GM03348 (cell line): ENCODE results near the gene NRTN.
A peak's percentile ranks its signal among the peaks of the same experiment; 100 is the strongest.

ENCODE experiments used
- DNase-seq: peaks from one replicate; pipeline ENCODE4 v3.0.0; 2012; ENCODE audit warnings: low spot score

Gene NRTN

DNA sequence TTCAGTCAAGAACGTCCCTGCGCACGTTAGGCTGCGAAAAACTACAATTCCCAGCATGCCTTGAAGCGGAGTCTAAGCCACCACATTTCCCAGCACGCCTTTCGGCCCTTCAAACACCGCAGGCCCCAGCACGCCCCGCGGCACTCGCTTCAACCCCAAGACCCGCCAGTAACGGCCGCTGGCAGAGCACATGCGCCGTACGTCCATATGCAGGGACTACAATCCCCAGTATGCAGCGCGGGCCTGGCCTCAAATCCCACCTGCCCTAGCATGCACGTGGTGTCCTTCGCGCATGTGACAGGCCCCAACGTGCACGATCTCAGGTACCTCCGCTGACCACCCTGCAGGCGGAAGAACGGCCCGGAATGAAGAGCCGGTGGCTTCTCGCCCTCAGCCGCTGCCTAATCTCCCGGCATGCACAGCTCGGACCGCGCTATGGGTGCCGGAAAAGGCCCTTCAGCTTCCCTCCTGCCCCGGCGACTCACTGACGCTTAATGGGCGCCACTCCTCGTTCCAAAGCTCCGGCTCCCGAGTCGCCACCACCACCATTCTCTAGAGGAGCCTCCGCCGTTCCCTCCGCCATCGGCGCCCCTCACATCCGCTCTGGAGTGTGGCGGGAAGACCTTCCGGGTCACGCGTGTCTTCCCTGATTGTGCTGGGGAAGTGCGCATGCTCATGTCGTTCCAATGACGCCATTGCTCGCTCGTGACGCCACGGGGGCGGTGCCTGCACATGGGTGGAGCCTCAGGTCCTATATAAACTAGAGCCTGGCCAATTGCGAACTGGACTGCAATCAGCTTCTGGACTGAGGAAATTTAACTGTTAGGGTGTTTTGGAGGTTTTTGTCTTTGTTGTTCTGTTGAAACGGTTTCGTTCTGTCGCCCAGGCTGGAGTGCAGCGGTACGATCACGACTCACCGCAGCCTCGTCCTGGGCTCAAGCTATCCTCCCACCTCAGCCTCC, 14.0 kb upstream of the NRTN start, which contains the start of gene DUS3L:
Gene DUS3L (minus strand): TSS at position 605 of the 962 bp plus-strand sequence. CDS start 22 bp downstream, at position 583.
- peak; percentile 97 for DNase-seq

DNA sequence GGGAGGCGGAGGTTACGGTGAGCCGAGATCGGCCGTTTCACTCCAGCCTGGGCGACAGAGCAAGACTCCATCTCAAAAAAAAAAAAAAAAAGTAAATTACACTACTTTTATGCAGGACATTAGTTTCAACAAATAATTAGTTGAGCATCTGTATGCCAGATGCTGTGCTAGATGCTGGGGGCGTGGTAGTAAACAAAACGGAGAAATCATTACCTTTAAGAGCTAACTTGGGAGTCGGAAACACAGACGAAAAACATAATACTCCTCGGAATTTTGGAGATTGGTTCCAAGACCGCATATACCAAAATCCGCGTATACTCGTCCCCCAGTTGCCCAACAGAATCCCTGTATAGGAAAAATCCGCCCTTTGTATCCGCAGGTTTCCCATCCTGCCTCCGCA, 12.6 kb upstream of the NRTN start:
- no peak for DNase-seq

DNA sequence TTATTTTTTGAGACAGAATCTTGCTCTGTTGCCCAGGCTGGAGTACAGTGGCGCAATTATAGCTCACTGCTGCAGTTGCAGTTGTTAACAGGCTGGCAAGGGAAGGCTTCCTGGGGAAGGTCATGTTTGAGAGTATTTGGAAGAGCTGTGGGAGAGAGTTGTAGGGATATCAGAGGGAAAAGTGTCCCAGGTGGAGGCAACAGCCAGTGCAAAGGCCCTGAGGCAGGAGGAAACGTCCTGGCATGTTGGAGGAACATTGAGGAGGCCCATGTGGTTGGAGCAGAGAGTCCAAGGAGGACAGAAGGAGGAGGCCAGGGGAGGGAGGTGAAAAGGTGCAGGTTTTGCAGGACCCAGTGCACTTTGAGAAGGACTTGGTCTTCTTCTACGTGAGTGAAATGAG, 11.7 kb upstream of the NRTN start:
- no peak for DNase-seq

DNA sequence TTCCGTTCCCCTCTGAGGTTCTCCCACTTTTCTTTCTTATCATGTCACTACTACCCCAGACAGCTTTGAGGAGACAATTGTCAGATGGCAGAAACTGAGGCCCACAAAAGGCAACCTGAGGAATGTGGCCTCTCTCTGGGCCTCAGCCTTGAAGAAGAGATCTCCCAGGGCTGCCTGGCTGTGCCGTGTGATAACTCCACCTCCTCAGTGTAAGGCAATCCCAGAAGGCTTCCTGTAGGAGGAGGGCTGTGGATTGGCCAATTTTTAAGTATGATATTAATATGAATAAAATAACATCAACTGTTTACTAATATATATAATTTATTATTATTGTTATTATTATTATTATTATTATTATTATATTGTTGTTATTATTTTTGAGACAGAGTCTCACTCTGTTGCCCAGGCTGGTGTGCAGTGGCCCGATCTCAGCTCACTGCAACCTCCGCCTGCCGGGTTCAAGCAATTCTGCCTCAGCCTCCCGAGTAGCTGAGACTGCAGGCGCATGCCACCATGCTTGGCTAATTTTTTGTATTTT, 9.4 kb upstream of the NRTN start:
- DNase-seq, result no peak

DNA sequence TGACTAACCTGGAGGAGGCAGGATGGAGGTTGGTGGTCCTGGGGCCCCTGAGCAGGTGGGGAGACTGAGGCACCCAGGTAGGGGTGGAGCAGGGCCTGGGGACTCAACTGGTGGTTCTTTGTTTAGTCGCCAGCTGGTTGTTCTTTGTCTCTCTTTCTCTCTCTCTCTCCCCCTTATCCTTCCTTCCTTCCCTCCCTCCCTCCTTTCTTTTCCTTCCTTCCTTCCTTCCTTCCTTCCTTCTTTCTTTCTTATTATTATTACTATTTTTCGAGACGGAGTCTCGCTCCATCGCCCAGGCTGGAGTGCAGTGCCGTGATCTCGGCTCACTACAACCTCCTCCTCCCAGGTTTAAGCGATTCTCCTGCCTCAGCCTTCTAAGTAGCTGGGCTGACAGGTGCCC, 6.6 kb upstream of the NRTN start:
- no peak for DNase-seq

DNA sequence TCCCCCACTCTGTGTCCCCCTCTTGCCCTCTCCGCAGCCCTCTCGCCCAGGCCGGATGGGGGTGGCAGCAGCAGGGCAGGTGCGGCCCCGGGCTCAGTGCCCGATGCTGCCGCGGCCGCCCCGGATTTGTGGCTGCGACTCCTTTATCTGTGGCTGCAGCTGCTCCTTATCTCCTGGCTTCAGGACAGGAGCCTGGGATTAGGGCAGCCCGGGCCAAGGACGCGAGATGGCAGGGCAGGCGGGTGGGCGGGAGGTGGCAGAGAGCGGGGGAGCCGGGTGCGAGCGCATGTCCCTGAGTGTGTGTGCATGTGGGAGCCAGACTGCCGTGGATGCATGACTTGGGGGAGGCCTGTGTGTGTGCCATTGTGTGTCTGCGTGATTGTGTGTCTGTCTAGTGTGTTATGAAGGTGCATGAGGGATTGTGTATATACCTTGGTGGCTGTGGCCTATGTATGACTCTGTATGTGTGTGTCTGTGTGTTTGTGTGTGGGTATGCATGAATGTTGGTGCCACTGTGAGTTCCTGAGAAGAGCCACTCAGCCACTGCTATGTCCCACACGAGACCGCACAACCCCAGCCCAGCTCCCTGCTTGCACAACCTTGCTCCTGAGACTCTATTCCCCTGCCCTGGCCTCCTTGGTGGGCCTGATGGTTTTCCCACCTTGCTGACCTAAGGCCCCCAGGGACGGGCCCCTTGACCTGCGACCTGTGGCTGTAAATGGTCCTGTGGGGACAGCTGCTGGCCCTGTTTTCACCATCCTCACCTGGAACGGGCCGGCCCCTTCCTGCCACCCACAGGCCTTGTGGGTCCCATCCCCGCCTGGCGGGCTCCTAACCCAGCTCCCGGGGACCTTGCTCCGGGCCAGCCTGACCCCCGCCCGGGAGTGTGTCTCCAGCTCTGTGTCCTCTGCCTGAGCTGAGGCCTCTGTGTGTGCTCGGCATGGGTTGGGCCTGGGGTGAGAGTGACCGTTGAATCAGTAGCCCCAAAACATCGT, 5.3 kb upstream of the NRTN start:
- DNase-seq, result no peak

GRCh38 chr19:5800361-5801270, 4.3 kb upstream of the NRTN start:
- DNase-seq, result no peak

DNA sequence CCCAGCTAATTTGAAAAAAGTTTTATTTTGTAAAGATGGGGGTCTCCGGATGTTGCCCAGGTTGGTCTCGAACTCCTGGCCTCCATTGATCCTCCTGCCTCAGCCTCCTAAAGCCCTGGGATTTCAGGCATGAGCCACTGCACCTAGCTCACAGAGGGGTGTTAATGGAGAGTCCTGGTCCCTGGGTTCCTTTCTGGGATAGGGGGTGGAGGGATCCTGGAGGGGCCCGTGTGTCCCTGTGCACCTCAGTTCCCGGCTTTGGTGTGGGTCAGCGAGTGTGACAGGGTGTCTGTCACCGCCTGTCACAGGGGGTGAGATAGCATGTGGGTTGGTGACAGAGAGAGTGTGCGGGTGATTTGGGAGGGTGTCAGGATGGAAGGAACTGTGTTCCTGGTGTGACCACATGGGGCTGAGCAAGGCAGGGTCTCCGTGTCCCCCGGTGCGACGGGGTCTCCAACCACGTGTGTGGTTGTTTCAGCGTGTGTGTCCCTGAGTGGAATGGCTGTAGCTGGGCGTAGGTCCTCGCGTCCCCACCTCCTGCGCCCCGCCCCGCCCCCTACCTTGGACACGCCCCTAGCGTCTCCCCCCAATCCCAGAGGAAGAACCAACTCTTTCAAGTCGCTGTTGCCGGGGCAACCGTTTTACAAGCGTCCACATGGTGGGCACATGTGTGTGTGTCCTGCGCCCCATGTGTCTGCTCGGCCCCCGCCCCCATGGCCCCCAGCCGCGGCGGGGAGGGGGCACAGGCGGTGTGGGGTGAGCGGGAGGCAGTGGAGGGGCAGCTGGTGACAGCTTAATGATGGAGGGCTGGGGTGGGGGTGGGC, 2.9 kb upstream of the NRTN start:
- no peak for DNase-seq

- DNase-seq, result no peak
Measured at GRCh38 chr19:5803441-5803751, 1.5 kb upstream of the NRTN start.

DNA sequence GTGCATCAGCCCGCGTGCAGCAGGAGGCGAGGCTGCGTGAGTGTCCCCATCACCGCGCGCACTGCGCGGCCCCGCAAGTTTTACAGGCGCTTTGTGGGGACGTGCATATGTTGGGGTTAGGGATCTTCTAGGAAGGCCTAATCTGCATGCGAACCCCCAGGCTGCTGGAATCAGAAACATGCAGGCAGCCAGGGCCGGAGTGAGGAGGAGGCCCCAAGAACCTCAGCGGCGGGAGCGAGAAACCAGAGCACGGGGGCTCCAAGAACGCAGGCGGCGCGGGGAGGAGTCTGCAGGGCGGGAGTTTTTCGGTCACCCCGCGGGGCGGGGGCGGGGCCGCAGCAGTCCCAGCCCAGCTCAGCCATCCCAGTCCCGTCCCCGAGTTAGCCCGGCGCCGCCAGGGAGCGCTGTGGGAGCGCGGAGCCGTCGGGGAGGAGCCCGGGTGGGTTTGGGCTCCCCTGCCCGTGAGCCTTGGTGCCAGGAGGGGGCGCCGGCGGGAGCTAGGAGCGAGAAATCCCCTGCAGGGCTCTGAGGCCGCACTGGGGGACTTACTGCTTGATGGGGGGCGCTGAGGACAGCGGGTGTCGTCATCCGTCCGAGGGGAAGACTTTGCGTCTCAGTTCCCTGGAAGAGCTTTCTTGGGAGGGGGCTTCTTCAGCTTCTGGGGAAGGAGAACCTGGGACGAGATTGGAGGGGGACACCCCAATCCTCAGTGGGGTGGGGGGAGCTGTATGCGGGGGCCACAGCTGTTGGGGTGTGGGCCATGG, 933 bp upstream of the NRTN start:
- DNase-seq, result peak; percentile 97

DNA sequence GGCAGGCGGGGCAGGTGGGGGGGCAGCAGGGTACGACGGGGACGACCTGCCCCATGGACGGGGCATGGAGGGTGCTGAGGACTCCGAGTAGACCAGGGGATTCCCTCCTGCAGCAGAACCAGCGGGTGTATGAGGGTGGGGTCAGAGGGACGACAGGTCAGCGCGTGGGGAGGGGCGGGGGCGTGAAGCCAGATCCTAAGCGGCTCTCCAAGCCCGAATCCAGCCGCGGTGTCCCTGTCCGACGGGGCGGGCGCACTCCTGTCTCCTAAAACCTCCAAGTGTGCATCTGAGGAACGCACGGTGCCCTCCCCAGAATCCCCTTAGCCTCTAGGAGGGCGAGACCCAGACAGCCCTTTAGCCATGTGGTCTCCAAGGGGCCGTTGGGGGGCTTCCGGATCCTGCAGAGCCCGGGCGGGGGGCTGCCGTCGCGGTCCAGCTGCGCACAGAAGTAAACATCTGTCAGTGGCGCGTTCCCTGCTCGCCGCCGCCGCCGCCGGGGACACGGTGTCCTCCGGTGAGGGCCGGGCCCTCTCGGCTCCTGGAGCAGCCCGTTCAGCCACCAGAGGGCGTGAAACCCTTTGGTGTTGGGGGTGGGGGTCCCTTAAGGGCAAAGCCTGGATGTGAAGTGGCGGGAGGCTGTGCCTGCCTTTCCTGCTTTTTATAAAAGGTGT, 730 bp downstream of the NRTN start:
- peak; percentile 78 for DNase-seq

DNA sequence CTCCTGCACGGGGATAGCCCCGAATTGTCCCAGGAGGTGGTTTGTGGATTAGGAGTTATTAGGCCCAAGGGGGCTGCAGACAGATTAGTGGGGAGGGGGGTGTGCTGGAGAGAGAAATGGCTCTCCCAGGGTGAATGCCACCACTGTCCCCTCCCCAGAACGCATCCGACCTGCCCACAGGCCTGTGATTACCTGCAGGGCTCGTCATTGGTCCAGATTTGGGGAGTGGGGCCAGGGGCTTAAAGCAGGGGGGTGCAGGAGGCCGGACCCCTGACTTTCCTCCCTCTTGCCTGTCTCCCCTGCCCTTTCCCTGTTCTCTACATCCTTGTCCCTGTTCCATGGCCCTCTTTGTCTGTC, 1.2 kb downstream of the NRTN start:
- no peak for DNase-seq

GRCh38 chr19:5806905-5807304, 2.0 kb downstream of the NRTN start:
- no peak for DNase-seq

- DNase-seq, result no peak
Measured at GRCh38 chr19:5808120-5808816, 3.4 kb downstream of the NRTN start.

GRCh38 chr19:5809053-5809452, 4.2 kb downstream of the NRTN start:
- no peak for DNase-seq

- no peak for DNase-seq
Measured at GRCh38 chr19:5809469-5809868, 4.6 kb downstream of the NRTN start.

- DNase-seq, result no peak
Measured at GRCh38 chr19:5811117-5811516, 6.2 kb downstream of the NRTN start.

DNA sequence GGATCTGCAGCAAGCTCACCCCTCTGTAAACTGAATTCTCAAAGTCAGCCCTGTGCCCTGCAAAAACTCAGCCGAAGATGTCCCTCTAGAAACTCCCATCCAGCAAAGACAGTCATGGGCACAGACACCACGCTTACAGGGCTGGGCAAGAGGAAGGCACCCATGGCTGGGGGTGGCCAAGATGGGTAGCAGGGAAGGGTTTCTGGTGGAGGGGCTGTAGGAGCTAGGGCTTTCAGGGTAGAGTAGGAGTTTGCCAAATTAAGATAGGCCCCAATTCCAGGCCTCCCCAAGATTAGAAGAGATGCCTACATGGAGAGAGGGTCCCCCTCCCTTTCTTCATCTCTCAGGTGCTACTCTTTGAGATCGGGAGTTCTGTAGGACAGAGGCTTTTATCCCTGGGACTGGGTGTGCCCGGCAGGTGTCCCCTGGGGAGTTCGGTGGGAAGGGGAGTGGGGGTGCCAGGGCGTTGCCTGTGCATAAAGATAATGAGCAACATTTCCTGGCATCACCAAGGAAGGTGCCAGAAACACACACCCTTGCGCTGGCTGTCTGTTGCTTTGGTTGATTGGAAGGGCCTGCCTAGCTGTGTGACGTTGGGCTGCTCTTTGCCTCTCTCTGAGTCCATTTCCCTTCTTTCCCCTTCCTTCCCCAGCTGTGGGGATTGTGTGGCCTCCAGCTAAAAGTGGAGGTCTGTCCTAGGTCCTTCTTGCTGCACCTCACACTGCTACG, 9.4 kb downstream of the NRTN start:
- no peak for DNase-seq
